NCI-H146 (cell line): ENCODE results near the gene EZH2.

Experiments
- DNase-seq: peaks from one replicate; lab custom pipeline; 2025; lab: John Stamatoyannopoulos, UW

Gene EZH2

DNA sequence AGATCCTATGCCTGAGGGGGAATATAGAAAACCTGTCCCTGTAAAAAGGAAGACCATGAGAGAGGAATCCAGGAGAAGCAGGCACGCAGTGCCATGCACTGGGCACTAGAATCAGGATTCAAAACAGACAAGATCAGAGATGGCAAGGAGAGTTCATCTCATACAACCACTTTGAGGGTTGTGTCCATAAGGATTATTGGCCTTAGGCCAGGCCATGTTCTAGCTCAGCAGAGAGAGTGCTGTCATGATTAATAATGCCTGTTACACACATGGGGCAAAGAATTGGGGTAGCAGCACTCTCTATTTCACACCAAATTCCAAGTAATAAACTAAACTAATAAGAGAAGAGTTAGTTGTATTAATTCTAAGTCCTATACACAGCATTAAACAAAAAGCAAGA is 29.1 kb downstream of the EZH2 start:
- DNase-seq = no peak

DNA sequence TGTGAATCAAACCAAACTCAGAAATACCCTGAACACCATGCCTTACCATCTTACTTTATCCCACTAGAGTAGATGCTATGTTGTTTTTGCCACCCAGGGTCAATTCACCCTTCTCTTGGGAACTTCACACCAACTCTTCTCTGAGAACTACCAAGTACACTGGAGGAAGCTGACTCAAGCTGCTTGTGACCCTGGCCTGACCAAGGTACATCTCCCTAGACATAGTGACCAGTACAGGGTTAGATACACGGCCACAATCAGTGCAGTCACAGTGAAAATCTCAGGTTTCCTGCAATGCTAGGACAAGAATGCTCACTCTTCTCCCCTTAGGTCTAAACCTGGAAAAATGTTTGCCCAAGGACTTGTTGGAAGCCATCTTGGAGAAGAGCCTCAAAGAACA is 31.8 kb downstream of the EZH2 start:
- DNase-seq = no peak

DNA sequence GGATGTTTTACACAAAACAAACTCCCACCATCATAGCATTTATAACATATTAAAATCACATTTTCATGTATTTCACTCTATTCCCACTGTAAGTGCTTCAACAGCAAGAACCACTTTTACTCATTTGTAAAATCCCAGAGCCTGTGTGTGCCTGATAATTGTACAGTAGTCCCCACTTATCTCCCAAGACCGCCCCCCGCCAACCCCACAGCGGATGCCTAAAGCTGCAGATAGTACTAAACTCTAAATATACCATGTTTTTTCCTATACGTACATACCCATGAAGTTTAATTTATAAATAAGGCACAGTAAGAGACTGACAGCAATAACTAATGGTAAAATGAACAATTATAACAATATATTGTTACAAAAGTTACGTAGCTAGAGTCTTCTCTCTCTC is 33.5 kb downstream of the EZH2 start:
- DNase-seq = no peak

DNA sequence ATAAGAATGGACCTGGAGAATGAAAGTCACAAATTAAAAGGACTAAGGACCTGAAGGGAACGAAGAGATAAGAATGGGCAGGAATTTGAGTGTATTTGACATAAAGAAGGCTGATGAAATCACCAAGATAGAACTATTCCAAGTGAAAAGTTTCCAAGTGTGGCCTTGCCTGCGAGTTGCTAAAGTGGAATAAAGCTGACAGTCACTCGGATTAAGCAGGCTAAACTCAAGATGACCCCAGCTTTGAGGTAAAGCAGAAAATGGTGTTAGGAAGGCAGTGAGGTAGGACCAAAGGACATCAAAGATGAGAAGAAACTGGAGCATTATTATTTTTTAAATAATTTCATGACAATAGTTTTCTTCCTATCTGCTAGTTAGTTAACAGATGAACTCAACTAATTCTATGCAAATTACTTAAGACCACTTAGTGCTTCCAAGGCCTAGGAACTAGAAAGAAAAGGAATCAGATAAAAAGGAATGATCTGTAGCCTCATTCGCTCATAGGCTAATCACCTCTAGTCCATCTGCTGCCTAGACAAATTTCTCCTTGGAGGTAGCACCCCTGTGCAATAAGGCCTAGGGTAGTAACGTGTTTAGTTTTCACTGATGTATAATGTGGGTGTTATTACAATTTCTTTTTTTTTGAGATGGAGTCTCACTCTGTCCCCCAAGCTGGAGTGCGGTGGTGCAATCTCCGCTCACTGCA is 34.5 kb downstream of the EZH2 start:
- no peak for DNase-seq

DNA sequence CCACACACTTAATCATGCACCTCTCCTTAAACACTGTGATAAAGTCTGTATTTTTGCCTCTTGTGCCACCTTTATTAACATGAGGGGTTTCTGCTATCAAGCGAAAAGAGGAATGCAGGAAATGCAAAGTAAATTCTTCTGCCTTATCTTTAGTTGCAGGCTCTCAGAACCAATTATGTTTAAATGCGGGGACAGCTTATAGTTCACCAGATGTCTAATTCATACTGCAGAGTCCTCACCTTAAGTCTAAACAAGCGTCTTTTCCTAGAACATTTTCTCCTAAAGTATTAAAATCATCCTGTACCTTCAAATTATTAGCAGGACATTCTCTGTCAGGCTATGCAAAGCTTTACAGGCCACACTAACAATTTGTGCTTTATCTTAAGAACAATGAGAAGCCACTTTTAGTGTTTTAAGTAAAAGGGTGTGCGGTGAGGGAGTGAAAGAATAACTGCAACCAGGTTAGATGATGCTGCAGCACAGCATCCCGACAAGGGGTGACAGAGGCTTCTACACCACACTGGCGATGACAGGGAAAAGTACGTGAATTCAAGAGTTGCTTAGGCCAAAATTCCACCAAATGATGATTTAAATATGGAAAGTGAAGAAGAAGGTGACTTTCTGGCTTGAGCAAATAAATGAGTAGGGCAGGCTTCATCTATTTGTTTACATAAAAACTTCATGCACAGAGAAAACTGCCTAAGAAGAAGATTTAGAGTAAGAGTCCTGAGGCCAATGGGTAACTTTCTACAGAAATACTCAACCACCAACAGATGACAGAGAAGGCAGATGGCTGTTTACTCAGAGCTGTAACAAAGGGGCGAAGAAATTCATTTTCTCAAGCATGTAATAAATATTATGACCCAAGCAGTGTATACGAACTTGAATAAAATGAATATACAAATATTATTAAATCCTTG is 36.0 kb downstream of the EZH2 start:
- no peak for DNase-seq

DNA sequence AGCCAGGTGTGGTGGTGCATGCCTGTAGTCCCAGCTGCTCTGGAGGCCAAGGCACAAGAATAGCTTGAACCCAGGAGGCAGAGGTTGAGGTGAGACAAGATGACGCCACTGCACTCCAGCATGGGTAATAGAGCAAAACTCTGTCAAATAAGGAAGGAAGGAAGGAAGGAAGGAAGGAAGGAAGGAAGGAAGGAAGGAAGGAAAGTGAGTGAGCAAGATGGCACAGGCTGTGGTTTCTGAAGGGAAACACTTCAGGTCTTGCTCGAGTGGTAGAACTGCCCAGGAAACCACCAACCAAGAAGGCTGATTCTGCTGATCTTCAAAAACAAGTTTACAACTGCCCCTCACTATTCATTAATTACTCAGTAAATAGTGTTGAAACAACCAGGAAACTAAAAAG is 45.2 kb downstream of the EZH2 start:
- no peak for DNase-seq

DNA sequence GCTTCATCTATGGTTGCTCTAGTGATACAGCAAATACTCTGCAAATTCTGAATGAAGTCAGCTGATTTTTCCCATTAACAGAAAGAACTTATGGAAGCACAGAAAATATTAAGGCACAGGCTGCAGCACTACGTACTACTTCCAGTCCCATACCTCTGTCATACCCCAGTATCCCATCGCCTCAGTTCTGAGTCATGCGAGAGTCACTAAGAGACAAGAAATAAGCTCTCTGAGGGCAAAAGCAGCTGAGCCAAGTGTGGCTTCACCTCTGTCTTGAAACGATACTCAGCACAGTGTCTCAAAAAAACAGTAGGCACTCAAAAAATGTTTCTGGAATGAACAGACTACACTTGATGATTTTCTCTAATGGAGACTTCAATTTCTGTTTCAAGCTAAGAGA is 48.2 kb downstream of the EZH2 start:
- no peak for DNase-seq

DNA sequence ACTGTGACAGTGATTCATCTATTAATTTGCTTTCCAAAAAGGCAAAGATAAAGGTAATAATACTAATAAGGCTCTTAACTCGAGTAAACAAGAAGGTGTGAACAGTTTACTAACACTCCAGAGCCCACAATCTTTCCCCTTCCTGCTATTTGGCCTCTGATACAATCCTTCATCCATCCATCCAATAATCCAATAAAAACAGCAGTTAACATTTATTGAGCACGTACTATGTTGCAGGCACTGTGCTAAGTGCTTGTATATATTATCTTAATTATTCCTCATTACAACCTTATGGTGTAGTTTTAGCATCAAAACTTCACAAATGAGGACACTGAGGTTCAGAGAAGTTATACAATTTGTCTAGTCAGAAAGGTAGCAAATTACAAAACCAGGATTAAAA is 49.5 kb downstream of the EZH2 start:
- DNase-seq = no peak

DNA sequence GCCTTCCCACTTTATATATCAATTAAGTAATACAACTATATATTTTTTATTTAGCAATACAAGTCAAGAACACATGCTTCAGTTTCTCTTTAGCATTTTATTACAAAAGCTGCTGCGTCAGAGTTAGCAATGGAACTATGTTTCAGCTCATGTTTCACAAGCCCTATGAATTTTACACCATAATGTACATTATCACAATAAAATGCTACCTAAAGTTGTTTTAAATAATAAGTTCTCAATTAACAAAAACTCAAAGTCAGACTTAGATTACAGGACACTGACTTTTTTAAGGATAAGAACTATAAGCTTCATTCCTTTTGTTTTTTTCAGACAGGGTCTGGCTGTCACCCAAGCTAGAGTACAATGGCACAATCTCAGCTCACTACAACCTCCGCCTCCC is 52.3 kb downstream of the EZH2 start:
- no peak for DNase-seq

DNA sequence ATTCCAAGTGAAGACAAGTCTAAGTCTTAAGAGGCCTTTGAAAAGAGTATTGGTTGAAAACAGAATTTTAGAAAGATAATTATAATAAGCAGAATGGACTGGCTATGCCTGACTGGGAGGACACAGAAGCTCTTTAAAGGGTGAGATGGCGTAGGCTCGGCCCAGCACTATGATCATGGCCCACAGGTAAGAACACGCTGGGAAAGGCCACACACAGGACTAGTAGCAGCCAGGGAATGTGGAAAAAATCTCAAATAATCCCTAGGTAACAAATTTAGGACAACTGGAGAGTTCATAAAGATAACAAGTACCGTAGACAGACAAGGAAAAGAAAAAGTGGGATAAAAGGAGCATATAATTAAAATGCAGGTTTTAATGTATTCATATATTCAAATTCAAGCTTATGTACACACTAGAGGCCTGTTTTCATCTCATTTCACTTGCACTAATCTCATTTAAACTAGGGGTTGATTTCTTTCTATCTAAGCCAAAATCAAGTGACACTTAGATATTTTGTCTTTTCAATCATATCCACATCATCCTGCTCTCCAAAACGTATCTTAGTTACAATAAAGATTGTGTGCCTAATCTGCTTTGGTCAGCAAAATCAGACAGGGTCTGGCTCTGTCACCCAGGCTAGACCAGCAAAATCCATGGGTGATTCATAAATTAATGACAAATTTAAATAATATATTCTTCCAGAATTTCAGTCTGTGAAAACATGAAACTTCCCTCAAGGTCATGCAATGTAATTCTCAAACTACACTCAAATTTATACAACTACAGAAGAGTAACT is 53.0 kb downstream of the EZH2 start:
- no peak for DNase-seq

DNA sequence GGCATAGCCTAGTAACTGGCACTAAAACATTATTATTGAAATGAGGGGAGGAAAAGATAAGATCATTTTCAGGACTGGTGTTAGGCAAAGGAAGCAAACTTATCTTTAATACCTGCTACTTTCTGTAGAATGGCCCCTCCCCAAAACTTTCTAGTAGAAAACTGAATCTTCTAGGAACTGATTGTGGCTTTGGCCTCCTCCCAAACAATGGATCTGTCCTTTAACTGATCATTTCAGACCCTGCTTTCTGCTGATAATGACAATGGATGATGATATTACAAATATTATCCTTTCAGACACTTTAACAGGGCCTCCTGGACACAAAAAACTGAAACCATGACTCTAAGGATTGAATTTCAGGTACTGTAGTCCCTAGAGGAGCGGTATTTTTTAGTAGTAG is 55.1 kb downstream of the EZH2 start:
- DNase-seq = no peak

DNA sequence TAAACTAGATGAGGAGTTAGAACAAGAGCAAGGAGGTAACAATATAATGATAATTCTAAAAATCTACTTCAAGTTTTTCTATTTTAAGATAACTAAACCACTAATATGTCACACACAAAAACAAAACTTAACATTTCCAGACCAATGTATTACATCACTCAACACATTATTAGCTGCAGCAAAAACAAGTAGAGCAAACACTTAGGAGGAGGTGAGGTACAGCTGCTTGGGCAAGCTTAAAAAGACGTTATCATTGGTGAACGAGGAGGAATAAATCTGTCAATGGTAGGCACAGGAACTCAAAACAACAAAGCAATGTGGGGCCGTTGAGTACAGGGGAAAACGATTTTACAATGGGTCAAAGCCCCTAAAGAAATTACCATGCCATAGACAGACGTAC is 58.8 kb downstream of the EZH2 start:
- DNase-seq = no peak

DNA sequence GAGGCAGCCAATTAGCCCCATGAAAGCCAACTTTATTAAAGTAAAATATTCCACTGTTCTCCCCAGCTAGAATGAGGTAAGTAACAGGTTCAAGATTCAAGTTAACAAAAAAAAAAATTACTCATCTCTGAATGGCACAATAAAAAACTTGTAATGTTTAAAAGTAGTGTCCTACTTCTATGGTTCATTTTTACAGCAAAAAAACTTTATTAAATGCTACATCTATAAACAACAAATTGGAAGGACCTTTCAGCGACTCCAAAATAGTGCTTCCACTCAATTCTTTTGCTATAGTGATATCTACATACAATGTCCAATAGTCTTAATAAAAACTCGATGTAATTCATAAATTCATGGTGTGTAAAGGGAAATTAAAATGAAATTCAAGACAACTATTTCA is 59.2 kb downstream of the EZH2 start:
- DNase-seq = no peak

DNA sequence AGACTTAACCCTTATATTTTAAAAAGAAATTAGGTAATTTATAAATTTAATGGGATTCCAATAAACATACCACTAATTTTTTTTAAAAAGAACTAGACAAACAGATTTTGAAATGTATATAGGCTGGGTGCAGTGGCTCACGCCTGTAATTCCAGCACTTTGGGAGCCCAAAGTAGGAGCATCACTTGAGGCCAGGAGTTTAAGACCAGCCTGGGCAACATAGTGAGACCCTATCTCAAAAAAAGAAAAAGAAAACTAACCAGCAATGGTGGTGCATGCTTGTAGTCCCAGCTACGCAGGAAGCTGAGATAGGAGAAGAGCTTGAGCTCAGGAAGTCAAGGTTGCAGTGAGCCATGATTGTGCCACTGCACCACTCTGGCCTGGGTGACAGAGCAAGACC is 62.7 kb downstream of the EZH2 start:
- DNase-seq = no peak

DNA sequence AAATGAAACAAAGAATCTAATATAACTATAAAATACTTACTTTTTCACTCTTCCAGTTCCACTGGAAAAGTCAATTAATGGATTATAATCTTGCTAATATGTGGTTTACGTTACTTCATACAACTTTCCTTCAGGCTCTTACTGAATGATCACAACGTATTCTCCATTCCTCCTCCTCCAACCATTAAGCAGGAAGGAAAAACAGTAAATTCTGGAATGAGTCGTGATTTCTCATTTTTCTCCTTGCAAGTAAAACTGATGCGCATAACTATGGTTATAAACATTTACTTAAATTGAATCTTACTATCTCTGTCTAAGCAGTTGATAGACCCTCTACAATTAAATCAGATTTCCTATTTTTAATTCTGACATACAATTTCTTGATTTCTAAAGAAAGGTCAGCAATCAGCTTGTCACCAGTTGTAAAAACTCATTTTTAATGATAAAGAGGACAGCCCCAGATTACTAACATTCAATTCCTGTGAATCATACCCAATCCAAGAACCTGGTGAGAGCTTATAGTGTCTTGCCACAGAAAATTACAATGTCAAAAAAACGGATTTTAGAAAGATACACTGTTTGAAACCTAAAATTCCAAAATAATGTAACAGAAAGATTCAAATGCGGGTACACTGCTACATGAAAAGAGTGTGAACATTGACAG is 64.3 kb downstream of the EZH2 start:
- no peak for DNase-seq

DNA sequence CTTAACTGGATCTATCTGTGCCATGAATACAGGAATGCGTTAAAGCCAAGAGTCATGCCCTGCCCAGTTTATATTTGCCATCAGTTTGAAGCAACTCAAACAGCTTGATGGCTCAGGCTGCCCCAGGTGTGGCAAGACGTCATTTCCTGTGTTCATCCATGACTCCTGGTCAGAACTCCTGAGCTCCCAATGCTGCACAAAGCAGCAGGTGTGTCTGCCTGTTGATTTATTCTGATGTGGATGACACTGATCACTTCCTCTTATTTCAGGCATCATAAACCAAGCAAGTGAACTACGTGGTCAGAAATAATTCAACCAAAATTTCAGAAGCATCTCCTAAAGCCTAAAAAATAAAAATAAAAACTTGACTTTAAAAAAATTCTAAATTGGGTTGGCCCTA is 68.5 kb downstream of the EZH2 start:
- DNase-seq = peak; percentile 72

DNA sequence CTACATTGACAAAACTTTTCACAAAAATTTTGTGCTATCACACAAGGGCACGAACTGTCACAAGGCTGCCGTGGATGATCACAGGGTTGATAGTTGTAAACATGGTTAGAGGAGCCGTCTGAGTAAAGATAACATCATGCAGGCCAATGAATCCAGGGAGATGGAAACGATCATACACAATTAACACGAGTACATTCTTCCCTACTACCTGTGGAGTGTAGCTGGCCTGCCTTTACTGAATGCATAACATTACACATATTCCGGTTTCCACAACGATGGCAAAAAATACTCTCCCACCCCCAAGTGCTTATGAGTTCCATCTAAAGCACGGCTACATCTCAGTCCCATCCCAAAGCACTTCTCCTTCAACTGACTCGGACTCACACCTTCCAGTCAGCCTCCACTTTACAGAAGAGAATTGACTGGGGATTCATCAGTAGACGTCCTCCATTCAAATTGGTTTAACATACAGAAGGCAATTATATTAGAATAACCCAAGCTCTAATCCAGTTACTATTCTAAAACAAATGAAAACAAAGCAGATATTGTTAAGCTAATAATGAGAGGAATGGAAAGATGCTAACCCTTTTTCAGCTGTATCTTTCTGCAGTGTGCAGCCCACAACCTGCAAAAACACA is 69.0 kb downstream of the EZH2 start:
- DNase-seq = no peak

DNA sequence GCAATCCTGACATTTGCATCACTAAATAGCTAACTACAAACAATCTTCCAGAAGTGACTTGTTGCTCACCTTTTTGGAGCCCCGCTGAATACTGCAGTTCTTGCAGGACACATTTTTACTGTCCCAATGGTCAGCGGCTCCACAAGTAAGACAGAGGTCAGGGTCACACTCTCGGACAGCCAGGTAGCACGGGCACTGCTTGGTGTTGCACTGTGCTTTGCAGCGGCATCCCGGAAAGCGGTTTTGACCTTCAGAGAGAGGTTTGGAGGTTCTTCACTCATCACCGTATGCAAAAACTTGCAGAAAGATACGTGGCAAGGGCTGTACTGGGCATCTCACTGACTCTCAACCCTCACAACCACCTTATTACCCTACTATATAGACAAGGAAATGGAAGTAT is 70.2 kb downstream of the EZH2 start:
- no peak for DNase-seq

DNA sequence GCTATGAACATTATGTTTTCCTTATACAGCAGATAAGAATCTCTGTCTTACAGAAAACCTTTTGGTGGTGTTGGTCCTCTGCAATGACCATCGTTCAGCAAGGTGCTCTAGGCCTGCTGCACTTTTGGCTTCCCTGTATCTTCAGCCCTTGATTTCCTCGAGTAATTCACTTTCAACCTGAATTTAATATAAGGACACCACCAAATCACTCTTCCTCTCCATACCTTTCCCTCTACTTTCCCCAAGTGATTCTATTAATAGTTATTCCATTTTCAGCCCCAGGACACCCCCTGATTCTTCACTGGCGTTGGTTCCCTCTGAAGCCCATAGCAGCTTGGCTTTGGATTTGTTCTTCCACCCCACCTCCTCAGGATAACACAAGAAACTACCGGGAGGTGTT is 72.2 kb downstream of the EZH2 start:
- DNase-seq = no peak

DNA sequence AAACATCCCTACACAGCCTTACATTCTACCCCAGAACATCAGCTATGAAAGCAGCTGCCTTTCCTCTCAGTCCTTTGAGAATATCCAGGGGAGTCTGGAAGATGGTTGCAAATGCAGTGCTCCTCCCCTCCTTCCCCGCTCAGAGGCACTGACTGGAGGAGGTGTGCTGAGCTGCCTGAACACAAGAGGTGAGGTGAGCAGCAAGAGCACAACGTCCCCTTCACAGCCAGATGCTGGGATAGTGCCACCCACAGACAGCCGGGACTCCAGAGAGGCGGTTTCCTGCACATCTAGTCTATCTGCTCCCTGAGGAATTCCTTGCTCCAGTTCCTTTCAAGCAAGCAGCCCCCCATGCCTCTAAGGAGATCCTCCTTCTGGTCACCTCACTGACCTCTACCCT is 74.2 kb downstream of the EZH2 start:
- DNase-seq = no peak

DNA sequence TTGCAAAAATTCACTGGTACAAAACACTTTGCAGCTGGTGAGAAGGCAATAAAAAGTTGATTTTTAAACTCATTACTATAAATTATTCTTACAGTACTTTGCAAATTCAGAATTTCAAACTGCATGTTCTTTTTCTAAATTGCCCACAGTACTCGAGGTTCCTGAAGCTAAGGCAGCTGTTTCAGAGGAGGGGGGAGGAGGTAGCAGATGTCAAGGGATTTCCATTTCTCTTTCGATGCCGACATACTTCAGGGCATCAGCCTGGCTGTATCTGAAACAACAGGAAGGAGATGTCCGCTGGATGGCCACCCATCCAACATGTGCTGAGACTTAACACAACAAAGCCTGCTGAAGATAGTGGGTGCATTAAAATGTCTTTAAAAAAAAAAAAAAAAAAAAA is 76.7 kb downstream of the EZH2 start:
- no peak for DNase-seq

DNA sequence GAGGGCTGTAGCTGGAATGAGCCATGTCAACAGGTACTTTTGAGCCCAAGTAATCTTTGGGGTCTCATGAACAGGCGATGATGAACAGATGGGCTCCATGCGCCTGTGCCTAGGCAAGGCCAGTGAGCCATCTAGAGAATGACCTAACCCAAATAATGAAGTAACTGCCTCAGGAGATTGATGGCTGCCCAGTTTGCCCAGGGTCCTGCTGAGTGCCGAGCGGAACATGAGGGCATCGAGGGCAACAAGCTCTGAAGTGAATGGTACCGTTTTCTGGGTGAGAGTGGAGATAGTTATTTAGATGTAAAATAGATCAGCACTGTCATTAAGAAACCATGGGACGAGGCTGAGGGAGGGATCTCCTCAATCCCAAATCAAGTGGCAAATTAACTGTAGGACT is 77.9 kb downstream of the EZH2 start:
- no peak for DNase-seq
